ENCODE data around the gene GALT.
"Not testable (repeated sequence)": the region's sequence is repeated elsewhere in the genome, so short reads cannot be mapped to it uniquely, and the experiment has no call there.

GALT gene

DNA sequence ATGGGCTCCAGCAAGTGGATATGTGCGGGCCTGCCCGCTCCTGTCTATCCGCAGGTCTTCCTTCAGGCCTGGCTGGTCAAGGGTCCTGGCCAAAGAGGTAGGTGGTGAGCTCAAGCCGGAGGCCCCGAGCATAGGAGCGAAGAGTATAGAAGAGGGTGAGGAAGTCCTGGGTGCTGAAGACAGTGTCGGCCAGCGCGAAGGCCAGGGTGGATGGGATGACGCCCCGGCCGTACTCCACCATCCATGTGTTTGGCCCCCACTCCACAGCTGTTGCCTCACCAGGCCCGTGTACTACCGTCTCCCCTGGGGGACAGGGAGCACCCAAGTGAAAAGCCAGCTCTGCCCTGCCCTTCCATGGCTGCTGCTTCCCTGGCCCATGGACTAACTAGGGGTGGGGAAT is 10.9 kb upstream of the GALT start:
- Mint-ChIP-seq H3K9me3 (no peaks in the 10 kb centered on the region), H3K27me3 (ENCODE audit: low read depth) (peaks cover 11% of the 10 kb centered on the region), H3K4me3 (peak overlapping the region; percentile 68), H3K4me1 (ENCODE audit: low read depth) (peaks cover 21% of the 10 kb centered on the region), H3K36me3 (ENCODE audit: low read depth) (peaks cover 9% of the 10 kb centered on the region), H3K27ac (peak overlapping the region; percentile 43)

DNA sequence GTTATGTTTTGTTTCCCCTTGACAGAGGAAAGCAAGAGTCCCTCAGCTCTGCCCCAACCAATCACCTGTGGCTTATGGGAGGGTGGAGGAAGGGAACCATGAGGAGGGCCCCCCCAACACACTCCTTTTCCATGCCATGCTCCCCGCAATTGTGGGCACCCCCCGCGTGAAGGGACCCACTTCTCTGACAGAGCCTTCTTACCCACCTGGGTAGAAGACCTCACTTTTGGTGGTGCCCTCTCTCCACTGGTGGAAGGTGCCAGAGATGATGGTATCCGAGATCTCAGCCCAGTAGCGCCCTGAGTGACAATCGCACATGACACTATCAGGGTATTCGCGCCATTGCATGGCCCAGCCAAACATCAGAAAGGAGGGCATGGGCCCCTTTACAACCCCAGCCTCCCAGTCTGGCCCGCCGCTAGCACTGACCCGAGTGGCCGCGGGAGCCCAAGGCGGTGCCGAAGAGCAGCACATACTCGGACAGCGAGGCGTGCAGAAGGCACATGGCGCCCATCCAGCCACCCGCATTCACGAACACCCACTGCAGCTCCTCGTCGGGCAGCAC is 9.6 kb upstream of the GALT start:
- peaks cover 21% of the 10 kb centered on the region for H3K4me1 Mint-ChIP-seq (ENCODE audit: low read depth)
- no peaks in the 10 kb centered on the region for H3K9me3 Mint-ChIP-seq
- peak overlapping the region; percentile 83 for H3K27ac Mint-ChIP-seq
- no peaks in the 10 kb centered on the region for H3K27me3 Mint-ChIP-seq (ENCODE audit: low read depth)
- H3K36me3 Mint-ChIP-seq (ENCODE audit: low read depth) = peaks cover 9% of the 10 kb centered on the region
- H3K4me3 Mint-ChIP-seq = peak overlapping the region; percentile 86

- peaks cover 21% of the 10 kb centered on the region for H3K4me1 Mint-ChIP-seq (ENCODE audit: low read depth)
- H3K27ac Mint-ChIP-seq = peak within 1 kb of the TSS; percentile 89
These were observed 8.9 kb upstream of the GALT start, which contains the start of gene SIGMAR1 for GRCh38 chr9:34637356-34638137. Gene SIGMAR1 (minus strand): TSS chr9:34637787. CDS start chr9:34637697, 90 bp downstream.

DNA sequence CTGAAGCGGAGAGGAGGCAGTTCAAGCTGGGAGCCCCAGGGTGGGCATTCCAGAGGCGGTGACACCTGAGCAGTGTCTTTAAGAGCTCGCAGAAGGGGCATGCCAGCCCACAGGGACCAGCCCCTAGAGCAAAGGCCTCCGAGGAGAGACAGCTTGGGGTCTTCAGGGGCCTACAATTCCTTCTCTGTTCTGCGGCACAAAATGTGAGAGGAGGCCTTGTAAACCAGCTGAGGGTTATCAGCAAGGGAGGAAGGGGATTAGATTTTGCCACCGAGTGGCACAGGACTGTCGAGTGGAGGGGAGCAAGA is 8.4 kb upstream of the GALT start:
- H3K27ac Mint-ChIP-seq = peak overlapping the region; percentile 89
- no peaks in the 10 kb centered on the region for H3K9me3 Mint-ChIP-seq
- peak overlapping the region; percentile 86 for H3K4me3 Mint-ChIP-seq
- peaks cover 21% of the 10 kb centered on the region for H3K4me1 Mint-ChIP-seq (ENCODE audit: low read depth)
- H3K27me3 Mint-ChIP-seq (ENCODE audit: low read depth) = no peaks in the 10 kb centered on the region
- peaks cover 9% of the 10 kb centered on the region for H3K36me3 Mint-ChIP-seq (ENCODE audit: low read depth)

More at GRCh38 chr9:34637356-34638137, 8.9 kb upstream of the GALT start, which contains the start of gene SIGMAR1:
- H3K9me3 Mint-ChIP-seq = no peaks in the 10 kb centered on the region
- H3K36me3 Mint-ChIP-seq (ENCODE audit: low read depth) = peaks cover 9% of the 10 kb centered on the region
- H3K4me3 Mint-ChIP-seq = peak within 1 kb of the TSS; percentile 86
- no peaks in the 10 kb centered on the region for H3K27me3 Mint-ChIP-seq (ENCODE audit: low read depth)

DNA sequence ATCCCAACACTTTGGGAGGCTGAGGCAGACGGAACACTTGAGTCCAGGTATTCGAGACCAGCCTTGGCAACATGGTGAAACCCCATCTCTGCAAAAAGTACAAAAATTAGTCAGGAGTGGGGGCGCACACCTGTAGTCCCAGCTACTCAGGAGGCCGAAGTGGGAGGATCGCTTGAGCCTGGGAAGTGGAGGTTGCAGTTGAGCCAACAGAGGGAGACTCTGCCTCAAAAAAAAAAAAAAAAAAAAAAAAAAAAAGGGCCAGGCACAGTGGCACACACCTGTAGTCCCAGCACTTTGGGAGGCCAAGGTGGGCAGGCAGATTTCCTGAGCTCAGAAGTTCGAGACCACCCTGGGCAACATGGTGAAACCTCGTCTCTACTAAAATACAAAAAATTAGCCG is 7.2 kb upstream of the GALT start:
- not testable (repeated sequence) for H3K4me3 Mint-ChIP-seq; H3K27me3 Mint-ChIP-seq (ENCODE audit: low read depth); H3K9me3 Mint-ChIP-seq; H3K36me3 Mint-ChIP-seq (ENCODE audit: low read depth); H3K27ac Mint-ChIP-seq
- peaks cover 18% of the 10 kb centered on the region for H3K4me1 Mint-ChIP-seq (ENCODE audit: low read depth)

DNA sequence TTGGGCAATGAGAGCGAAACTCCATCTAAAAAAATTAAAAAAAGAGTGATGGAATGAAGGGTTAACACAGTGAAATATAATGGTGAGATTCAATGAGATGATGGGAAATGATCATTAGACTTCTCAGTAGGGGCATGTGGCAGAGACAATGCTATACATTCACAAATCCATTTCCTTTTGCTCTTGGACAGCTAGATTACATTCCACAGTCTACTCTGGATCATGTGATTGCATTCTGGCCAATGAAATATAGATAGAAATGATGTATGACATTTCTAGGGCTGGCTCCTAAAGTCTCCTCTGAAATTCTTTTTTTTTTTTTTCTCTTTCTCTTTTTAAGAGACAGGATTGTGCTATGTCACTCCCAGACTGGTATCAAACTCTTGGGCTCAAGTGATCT is 3.8 kb upstream of the GALT start:
- no peaks in the 10 kb centered on the region for H3K9me3 Mint-ChIP-seq
- no peaks in the 10 kb centered on the region for H3K27me3 Mint-ChIP-seq (ENCODE audit: low read depth)
- H3K27ac Mint-ChIP-seq = no peak overlapping the region
- H3K4me3 Mint-ChIP-seq = no peak overlapping the region
- H3K4me1 Mint-ChIP-seq (ENCODE audit: low read depth) = peaks cover 23% of the 10 kb centered on the region
- H3K36me3 Mint-ChIP-seq (ENCODE audit: low read depth) = peaks cover 5% of the 10 kb centered on the region

GRCh38 chr9:34644766-34645314 is 1.6 kb upstream of the GALT start:
- Mint-ChIP-seq H3K27me3 (ENCODE audit: low read depth) (no peaks in the 10 kb centered on the region), H3K4me1 (ENCODE audit: low read depth) (peaks cover 25% of the 10 kb centered on the region), H3K9me3 (no peaks in the 10 kb centered on the region), H3K36me3 (ENCODE audit: low read depth) (peaks cover 25% of the 10 kb centered on the region), H3K27ac (no peak overlapping the region), H3K4me3 (no peak overlapping the region)

DNA sequence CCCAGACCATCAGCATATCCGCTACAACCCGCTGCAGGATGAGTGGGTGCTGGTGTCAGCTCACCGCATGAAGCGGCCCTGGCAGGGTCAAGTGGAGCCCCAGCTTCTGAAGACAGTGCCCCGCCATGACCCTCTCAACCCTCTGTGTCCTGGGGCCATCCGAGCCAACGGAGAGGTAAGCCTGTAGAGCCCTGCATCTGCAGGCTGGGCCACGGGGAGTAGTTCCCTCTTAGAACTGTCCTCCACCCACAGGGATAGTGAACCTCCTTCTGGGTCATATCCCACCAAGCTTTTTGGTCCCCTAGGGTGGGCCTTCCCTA is 569 bp downstream of the GALT start:
- peaks cover 25% of the 10 kb centered on the region for H3K4me1 Mint-ChIP-seq (ENCODE audit: low read depth)

GRCh38 chr9:34647651-34648050 is 1.2 kb downstream of the GALT start:
- no peaks in the 10 kb centered on the region for H3K9me3 Mint-ChIP-seq
- peak overlapping the region; percentile 81 for H3K27ac Mint-ChIP-seq
- peaks cover 31% of the 10 kb centered on the region for H3K36me3 Mint-ChIP-seq (ENCODE audit: low read depth)
- peaks cover 29% of the 10 kb centered on the region for H3K4me1 Mint-ChIP-seq (ENCODE audit: low read depth)
- H3K27me3 Mint-ChIP-seq (ENCODE audit: low read depth) = no peaks in the 10 kb centered on the region
- peak overlapping the region; percentile 91 for H3K4me3 Mint-ChIP-seq

More for the DNA sequence above, 569 bp downstream of the GALT start:
- Mint-ChIP-seq H3K27ac (peak overlapping the region; percentile 81), H3K27me3 (ENCODE audit: low read depth) (no peaks in the 10 kb centered on the region), H3K9me3 (no peaks in the 10 kb centered on the region), H3K4me3 (peak overlapping the region; percentile 91), H3K36me3 (ENCODE audit: low read depth) (peaks cover 31% of the 10 kb centered on the region)

GRCh38 chr9:34648673-34649072 is 2.2 kb downstream of the GALT start:
- Mint-ChIP-seq H3K27me3 (ENCODE audit: low read depth) (no peaks in the 10 kb centered on the region), H3K36me3 (ENCODE audit: low read depth) (peaks cover 31% of the 10 kb centered on the region), H3K4me1 (ENCODE audit: low read depth) (peaks cover 34% of the 10 kb centered on the region)

DNA sequence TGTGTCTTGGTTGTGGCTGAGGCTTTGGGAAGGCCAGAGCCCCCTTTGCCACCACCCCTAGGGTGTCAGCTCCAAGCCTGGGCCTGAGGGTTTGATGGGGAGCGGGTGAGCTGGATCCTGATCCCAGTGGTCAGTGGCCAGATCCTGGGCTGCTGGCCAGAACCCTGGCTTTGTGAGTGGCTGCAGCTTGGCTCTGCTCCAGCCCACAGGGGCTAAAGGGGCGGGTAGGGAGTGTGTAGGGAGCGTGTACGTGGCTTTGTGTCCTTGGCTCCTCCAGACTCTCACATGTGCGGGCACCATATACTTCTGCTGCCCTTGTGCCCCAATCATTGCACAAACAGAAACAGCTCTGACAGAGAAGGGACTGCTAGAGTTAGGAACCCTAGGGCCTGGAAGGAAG is 4.3 kb downstream of the GALT start:
- Mint-ChIP-seq H3K27ac (no peak overlapping the region), H3K27me3 (ENCODE audit: low read depth) (no peaks in the 10 kb centered on the region), H3K9me3 (no peaks in the 10 kb centered on the region), H3K4me3 (no peak overlapping the region), H3K36me3 (ENCODE audit: low read depth) (peaks cover 31% of the 10 kb centered on the region), H3K4me1 (ENCODE audit: low read depth) (peaks cover 34% of the 10 kb centered on the region)

More at GRCh38 chr9:34648673-34649072, 2.2 kb downstream of the GALT start:
- Mint-ChIP-seq H3K9me3 (no peaks in the 10 kb centered on the region), H3K4me3 (peak overlapping the region; percentile 23), H3K27ac (no peak overlapping the region)

DNA sequence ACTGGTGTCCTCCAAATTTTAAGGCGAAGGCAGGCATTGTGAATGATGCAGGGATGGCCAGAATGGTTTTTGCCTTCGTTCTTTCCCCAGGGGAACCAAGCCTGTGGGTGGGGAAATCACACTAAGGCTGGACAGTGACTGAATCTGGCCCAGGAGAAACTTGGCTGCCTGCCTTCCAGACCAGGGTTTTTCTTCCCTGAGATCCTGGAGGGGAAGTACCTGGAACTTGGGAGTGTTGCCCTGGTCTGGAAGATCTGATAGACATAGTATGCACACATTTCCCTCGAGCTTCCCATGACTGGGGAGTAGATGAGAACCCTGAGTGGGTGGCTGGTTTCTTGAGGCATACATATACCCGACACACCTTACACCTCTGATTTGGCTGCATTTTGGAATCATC is 4.8 kb downstream of the GALT start:
- H3K4me1 Mint-ChIP-seq (ENCODE audit: low read depth) = peaks cover 31% of the 10 kb centered on the region
- no peak overlapping the region for H3K4me3 Mint-ChIP-seq
- H3K27me3 Mint-ChIP-seq (ENCODE audit: low read depth) = no peaks in the 10 kb centered on the region
- no peaks in the 10 kb centered on the region for H3K9me3 Mint-ChIP-seq
- no peak overlapping the region for H3K27ac Mint-ChIP-seq
- peaks cover 31% of the 10 kb centered on the region for H3K36me3 Mint-ChIP-seq (ENCODE audit: low read depth)

DNA sequence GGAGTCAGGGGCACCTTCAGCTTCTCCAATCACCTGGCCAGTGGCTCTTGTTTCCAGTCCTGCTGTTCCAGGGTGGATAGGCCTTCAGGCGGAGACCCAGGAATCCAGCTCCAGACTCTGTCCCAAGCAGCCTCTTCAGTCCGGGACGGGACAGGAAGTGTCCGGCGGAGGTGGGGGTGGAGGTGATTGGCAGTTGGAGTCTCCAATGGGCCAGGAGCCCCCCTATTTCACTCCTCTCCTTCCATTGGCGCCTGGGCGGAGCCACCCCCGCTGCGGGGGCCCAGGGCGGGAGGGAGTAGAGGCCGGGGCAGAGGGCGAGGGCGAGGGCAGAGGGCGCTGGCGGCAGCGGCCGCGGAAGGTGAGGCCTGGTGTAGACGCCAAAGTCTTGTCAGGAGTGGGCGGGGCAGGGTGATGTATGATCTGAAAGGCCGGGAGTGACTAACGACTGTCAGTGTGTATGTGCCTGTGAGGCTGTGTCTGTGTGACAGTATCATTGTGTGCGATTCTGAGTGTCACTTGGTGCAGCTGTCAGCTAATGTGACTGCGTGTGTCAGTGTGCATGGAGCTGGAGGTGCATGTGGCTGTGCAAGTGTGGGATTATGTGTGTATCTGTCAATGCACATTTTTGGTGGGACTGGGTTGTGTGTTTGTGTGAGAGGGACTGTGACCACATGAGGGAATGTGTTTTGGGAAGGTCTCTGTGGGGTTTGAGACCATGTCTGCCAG is 5.6 kb downstream of the GALT start, which contains the start of gene IL11RA:
Gene IL11RA (plus strand): TSS at position 310 of the 726 bp plus-strand sequence. CDS start 3,033 bp downstream, outside the sequence.
- Mint-ChIP-seq H3K4me1 (ENCODE audit: low read depth) (peaks cover 28% of the 10 kb centered on the region), H3K36me3 (ENCODE audit: low read depth) (peaks cover 31% of the 10 kb centered on the region), H3K27me3 (ENCODE audit: low read depth) (no peaks in the 10 kb centered on the region), H3K9me3 (no peaks in the 10 kb centered on the region), H3K27ac (no peak within 1 kb of the TSS), H3K4me3 (no peak within 1 kb of the TSS)

DNA sequence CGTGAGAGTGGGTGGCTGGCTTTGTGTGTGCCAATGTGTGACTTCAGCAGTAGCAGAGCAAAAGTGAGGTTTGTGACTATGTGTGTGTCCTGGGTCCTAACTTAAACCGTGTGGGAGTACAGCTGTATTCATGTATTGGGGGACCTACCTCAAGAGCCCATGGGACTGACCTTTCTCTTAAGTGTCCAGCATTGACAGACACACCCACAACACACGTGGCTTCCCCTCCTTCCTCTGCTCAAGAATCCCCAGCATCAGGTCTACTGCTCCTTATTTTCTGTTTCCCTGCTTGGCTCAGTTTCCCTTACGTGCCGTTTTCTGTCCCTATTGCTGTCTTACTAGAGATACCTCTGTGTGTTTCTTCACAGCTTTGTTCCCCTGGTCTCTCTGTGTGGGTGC is 6.1 kb downstream of the GALT start:
- peaks cover 28% of the 10 kb centered on the region for H3K36me3 Mint-ChIP-seq (ENCODE audit: low read depth)
- peaks cover 23% of the 10 kb centered on the region for H3K4me1 Mint-ChIP-seq (ENCODE audit: low read depth)
- H3K9me3 Mint-ChIP-seq = no peaks in the 10 kb centered on the region
- H3K4me3 Mint-ChIP-seq = no peak overlapping the region
- no peak overlapping the region for H3K27ac Mint-ChIP-seq
- no peaks in the 10 kb centered on the region for H3K27me3 Mint-ChIP-seq (ENCODE audit: low read depth)

Measured in T-helper 1 cell treated with Interleukin-12 subunit alpha and Interleukin-12 subunit beta and Interleukin-4 antibody, amounts not matched to agents 30 μg/mL and 1 μg/mL, for 36 hours (primary cell).